GM12878 (cell line): ENCODE results near the gene CYBB. TPM values are rescaled to one million over a fixed set of nuclear protein-coding genes. Genes with fewer than 3 reads are reported as not detected.

Experiments used
- ATAC-seq: fragments of 200-7000 bp; cut with Tn5 transposase; 3 replicates; pipeline ENCODE4 v1.9.1; 2020; ENCODE audit warnings: mild to moderate bottlenecking, moderate library complexity
- BruUV-seq: library from RNA; stranded (reverse); fragments of 400-500 nt; replicated peaks from 2 replicates; lab custom pipeline; 2021; lab: Mats Ljungman, UMichigan
- CTCF ChIA-PET: fragments of 300-600 bp; sonication (Branson Sonifier 250); formaldehyde crosslinking; extraction: SDS; loops from one replicate; lab custom pipeline; 2021; ENCODE audit warnings: inconsistent platforms; lab: Yijun Ruan, JAX
- POLR2A ChIA-PET: fragments of 350-600 bp; formaldehyde crosslinking; extraction: SDS; loops from one replicate; lab custom pipeline; 2021; ENCODE audit warnings: inconsistent platforms; lab: Charles Lee
- RAD21 ChIA-PET: fragments of 300-600 bp; sonication (Branson Sonifier 250); formaldehyde crosslinking; loops from one replicate; lab custom pipeline; 2023; ENCODE audit warnings: antibody characterized with exemption; ENCODE audit not compliant: unreplicated experiment; lab: Charles Lee
- SMC1A ChIA-PET: fragments of 300-600 bp; sonication (Branson Sonifier 250); formaldehyde crosslinking; loops from one replicate; lab custom pipeline; 2023; ENCODE audit not compliant: unreplicated experiment, uncharacterized antibody; lab: Charles Lee
- DNase-seq: peaks from one replicate; pipeline ENCODE4 v3.0.0-alpha.2; 2011; ENCODE audit warnings: low read depth, low spot score
- FAIRE-seq: peaks from 3 replicates; lab custom pipeline; 2011; peaks lifted over from hg19 to GRCh38; lab: Jason Lieb, UNC
- H2AFZ ChIP-seq: 2 replicates; pipeline ENCODE4 v1.6.0; 2011; ENCODE audit warnings: low read depth, low read length, control low read depth; ENCODE audit not compliant: control insufficient read depth
- H3K27ac ChIP-seq: 2 replicates; pipeline ENCODE4 v1.5.1; 2011; ENCODE audit warnings: control low read depth; ENCODE audit not compliant: control insufficient read depth, insufficient read depth
- H3K27me3 ChIP-seq, 2 experiments: replicated peaks in 1 of 2; 2 replicates each; pipeline versions ENCODE4 v1.6.0 to v1.6.1; 2011; ENCODE audit warnings: low read length in 1 of 2; ENCODE audit not compliant: control insufficient read depth in 2 of 2, insufficient read depth in 2 of 2
- H3K36me3 ChIP-seq, 2 experiments: 2 replicates each; pipeline ENCODE4 v1.5.1; 2011; ENCODE audit warnings: low read length in 1 of 2; ENCODE audit not compliant: control insufficient read depth in 2 of 2, insufficient read depth in 2 of 2
- H3K4me1 ChIP-seq: 2 replicates; pipeline ENCODE4 v1.6.1; 2011; ENCODE audit warnings: mild to moderate bottlenecking, low read length, moderate library complexity, mixed read lengths; ENCODE audit not compliant: control insufficient read depth, insufficient read depth
- H3K4me2 ChIP-seq: 2 replicates; pipeline ENCODE4 v1.6.0; 2011; ENCODE audit warnings: control low read depth; ENCODE audit not compliant: control insufficient read depth, insufficient read depth
- H3K4me3 ChIP-seq: fragments of 200-600 bp; sonication (generic); 2 replicates; pipeline ENCODE4 v1.5.1; 2016
- H3K79me2 ChIP-seq: 2 replicates; pipeline ENCODE4 v1.6.0; 2011; ENCODE audit warnings: low read length; ENCODE audit not compliant: control insufficient read depth, insufficient read depth
- H3K9ac ChIP-seq: 2 replicates; pipeline ENCODE4 v1.8.0; 2011; ENCODE audit warnings: low read length, control low read depth, mixed read lengths; ENCODE audit not compliant: control insufficient read depth, insufficient read depth
- H3K9me3 ChIP-seq: replicated peaks from 3 replicates; pipeline ENCODE4 v1.5.1; 2011; ENCODE audit warnings: mild to moderate bottlenecking, low read length; ENCODE audit not compliant: control insufficient read depth, insufficient read depth
- H4K20me1 ChIP-seq: 2 replicates; pipeline ENCODE4 v1.6.0; 2011; ENCODE audit not compliant: control insufficient read depth, insufficient read depth
- ATF2 ChIP-seq: IDR thresholded peaks from 2 replicates; pipeline ENCODE4 v1.6.1; 2012; ENCODE audit warnings: low read length, inconsistent platforms
- ATF7 ChIP-seq: fragments of 450-650 bp; IDR thresholded peaks from 2 replicates; pipeline ENCODE4 v1.6.1; 2016; ENCODE audit warnings: low read depth, mild to moderate bottlenecking
- BRCA1 ChIP-seq: IDR thresholded peaks from 2 replicates; pipeline ENCODE4 v1.6.1; 2011; ENCODE audit warnings: low read depth, low read length, improper control_type of control experiment
- ESRRA ChIP-seq: IDR thresholded peaks from 2 replicates; pipeline ENCODE4 v1.6.1; 2012; ENCODE audit warnings: mild to moderate bottlenecking, low read length, improper control_type of control experiment
- EZH2 ChIP-seq: IDR thresholded peaks from 2 replicates; pipeline ENCODE4 v1.6.1; 2012; ENCODE audit warnings: low read depth, mild to moderate bottlenecking, control low read depth, inconsistent platforms, low read length, borderline replicate concordance; ENCODE audit not compliant: control insufficient read depth
- GABPA ChIP-seq: IDR thresholded peaks from 2 replicates; pipeline ENCODE4 v1.6.1; 2014; ENCODE audit warnings: antibody characterized with exemption, low read depth, mild to moderate bottlenecking, inconsistent platforms
- HDAC2 ChIP-seq: fragments of 200-600 bp; sonication (generic); IDR thresholded peaks from 2 replicates; pipeline ENCODE4 v1.6.1; 2017
- HDGF ChIP-seq: fragments of 450-650 bp; IDR thresholded peaks from 2 replicates; pipeline ENCODE4 v1.6.1; 2016; ENCODE audit warnings: antibody characterized with exemption
- IRF5 ChIP-seq: fragments of 450-650 bp; IDR thresholded peaks from 2 replicates; pipeline ENCODE4 v1.6.1; 2017; ENCODE audit warnings: borderline replicate concordance
- JUNB ChIP-seq: IDR thresholded peaks from 2 replicates; pipeline ENCODE4 v1.6.1; 2016; ENCODE audit warnings: antibody characterized with exemption, mild to moderate bottlenecking
- KAT2A ChIP-seq: conservative IDR thresholded peaks from 2 replicates; pipeline ENCODE4 v1.6.1; 2011; ENCODE audit warnings: low read depth, low read length; ENCODE audit not compliant: control insufficient read depth
- MTA2 ChIP-seq: fragments of 450-650 bp; IDR thresholded peaks from 2 replicates; pipeline ENCODE4 v1.6.1; 2016; ENCODE audit warnings: low read depth, mild to moderate bottlenecking, moderate library complexity
- MXI1 ChIP-seq: fragments of 150-350 bp; IDR thresholded peaks from 2 replicates; pipeline ENCODE4 v1.6.1; 2011; ENCODE audit warnings: low read depth, mild to moderate bottlenecking, inconsistent platforms, low read length, improper control_type of control experiment
- NR2C2 ChIP-seq: IDR thresholded peaks from 2 replicates; pipeline ENCODE4 v1.6.1; 2011; ENCODE audit warnings: borderline replicate concordance, low read depth; ENCODE audit not compliant: control insufficient read depth, insufficient read length
- PML ChIP-seq: IDR thresholded peaks from 2 replicates; pipeline ENCODE4 v1.6.1; 2012; ENCODE audit warnings: low read length, inconsistent platforms
- POLR2AphosphoS5 ChIP-seq: IDR thresholded peaks from 2 replicates; pipeline ENCODE4 v1.6.1; 2011; ENCODE audit warnings: mild to moderate bottlenecking, low read length, inconsistent platforms
- RUNX3 ChIP-seq: IDR thresholded peaks from 2 replicates; pipeline ENCODE4 v1.6.1; 2012; ENCODE audit warnings: low read length, inconsistent platforms
- SIN3A ChIP-seq: IDR thresholded peaks from 2 replicates; pipeline ENCODE4 v1.6.1; 2012; ENCODE audit warnings: low read depth, low read length, improper control_type of control experiment
- SIX5 ChIP-seq: IDR thresholded peaks from 2 replicates; pipeline ENCODE4 v1.6.1; 2011; ENCODE audit warnings: mild to moderate bottlenecking, low read depth, low read length, moderate library complexity; ENCODE audit not compliant: severe bottlenecking
- SREBF1 ChIP-seq: IDR thresholded peaks from 2 replicates; pipeline ENCODE4 v1.6.1; 2012; ENCODE audit warnings: mild to moderate bottlenecking, low read length
- ZNF207 ChIP-seq: fragments of 450-650 bp; IDR thresholded peaks from 2 replicates; pipeline ENCODE4 v1.6.1; 2014; ENCODE audit warnings: antibody characterized with exemption, mild to moderate bottlenecking, borderline replicate concordance
- WGBS: methylation state at CpG from one replicate; pipeline ENCODE4 v1.1.6; 2016; ENCODE audit warnings: low lambda C conversion rate; ENCODE audit not compliant: insufficient replicate concordance, insufficient coverage; ENCODE audit errors: missing lambda C conversion rate; 5-methylcytosine and 5-hydroxymethylcytosine counted together
- in situ Hi-C: fragments of 300-500 bp; cut with MboI; formaldehyde crosslinking; loops from 9 replicates; pipeline ENCODE4 v1.14.3; 2018; ENCODE audit warnings: mixed read lengths
- intact Hi-C: fragments of 100-400 bp; cut with micrococcal nuclease; formaldehyde crosslinking; loops from one replicate; pipeline ENCODE4 v1.14.2; 2022; ENCODE audit not compliant: unreplicated experiment
- polyA plus RNA-seq, 11 experiments: library from polyadenylated mRNA; depleted of rRNA in 4 of 11; unstranded in 6 of 11; stranded (reverse) in 5 of 11; fragments of >200 nt; fragmentation: Nextera tagmentation in 4 of 11; fragmentation: Illumina TruSeq in 1 of 11; extraction: Ambion mirVana in 4 of 11; extraction: Trizol in 1 of 11; gene quantifications; 1 replicate in 1 of 11; 2 replicates in 10 of 11; pipeline versions ENCODE4 v1.2.1 to v1.2.3, GENCODE V29; 2011 to 2016; ENCODE audit warnings: inconsistent platforms in 2 of 11, missing spikeins in 2 of 11, low read depth in 1 of 11
- total RNA-seq, 4 experiments: library from RNA; depleted of rRNA in 3 of 4; stranded (reverse); fragments of >200 nt in 3 of 4; fragmentation: Illumina TruSeq in 1 of 4; extraction: Trizol in 1 of 4; gene quantifications; 2 replicates each; pipeline versions ENCODE4 v1.2.1 to v1.2.3, GENCODE V29; 2013 to 2021

The CYBB gene
- total and polyA plus RNA-seq, 10 of the 15 experiments (the other 5 are each of a cell fraction or from before 2014, with no cell fraction given): 6.2 to 73.9 (median 24.8) TPM

- Histone ChIP-seq H3K4me3 (peak overlapping the region; percentile 33), H4K20me1 (no peaks in the 10 kb centered on the region), H3K4me1 (no peaks in the 10 kb centered on the region; the same call in 1 of the 2 replicates), H3K4me2 (peak overlapping the region; percentile 73), H3K27ac (peak overlapping the region; percentile 85), H3K36me3 (no peaks in the 10 kb centered on the region), H3K27me3 (no peaks in the 10 kb centered on the region), H2AFZ (no peak overlapping the region), H3K9ac (no peak overlapping the region), H3K79me2 (peaks cover 19% of the 10 kb centered on the region), H3K9me3 (no peaks in the 10 kb centered on the region)
- no TSS peak for BruUV-seq
- FAIRE-seq (no peak), DNase-seq (no peak), ATAC-seq (peak; percentile 62)
- SMC1A ChIA-PET: interaction anchor here (0.7 to 15.2 kb wide), 11 partner anchors 9 to 56 kb away, joined by 3 to 157 read pairs (median 12); no protein-coding TSS in a partner anchor
- in situ Hi-C loops (no loop called here), intact Hi-C loops (loop anchor here (2.0 to 10.0 kb wide), 4 partner anchors 33 to 487 kb away; no protein-coding TSS in a partner anchor)
- CTCF ChIA-PET: interaction anchor here (0.9 to 9.6 kb wide), 6 partner anchors 26 to 42 kb away, joined by 3 to 73 read pairs (median 6); no protein-coding TSS in a partner anchor
- RAD21 ChIA-PET: interaction anchor here (0.8 to 14.7 kb wide), 9 partner anchors 8 to 42 kb away, joined by 3 to 183 read pairs (median 15); partner anchors contain the start of gene CYBB
- POLR2A ChIA-PET: interaction anchor here (1.3 to 3.0 kb wide), 4 partner anchors 10 to 41 kb away, joined by 3 to 12 read pairs (median 4); no protein-coding TSS in a partner anchor
- WGBS: 0% methylated on average over 5 of the region's 5 CpGs
- TF ChIP-seq POLR2AphosphoS5 (no peak), SREBF1 (no peak), MTA2 (no peak), NR2C2 (no peak), ESRRA (no peak), IRF5 (no peak), HDGF (no peak), ZNF207 (no peak), ATF2 (peak; percentile 39; the same call in 1 of the 2 replicates), RUNX3 (peak; percentile 1; the same call in 1 of the 2 replicates), BRCA1 (no peak), EZH2 (no peak), JUNB (peak; percentile 71), PML (no peak; the same call in 1 of the 2 replicates), ATF7 (0 out of 2 replicates have a peak, but pooled peaks have one; percentile 13), HDAC2 (no peak), SIX5 (no peak), GABPA (no peak), KAT2A (no peak), MXI1 (no peak), SIN3A (no peak)
Observed at GRCh38 chrX:37787423-37787869, 7.6 kb downstream of the CYBB start.
